Measurements from ENCODE around the gene EXOC3L2. TPM values are rescaled to one million over a fixed set of nuclear protein-coding genes. Genes with fewer than 3 reads are reported as not detected.
A peak's percentile ranks its signal among the peaks of the same experiment; 100 is the strongest.
"Not testable (repeated sequence)": the region's sequence is repeated elsewhere in the genome, so short reads cannot be mapped to it uniquely, and the experiment has no call there.

EXOC3L2 gene
- total RNA-seq, 1 experiment from 2014 or later: not detected

DNA sequence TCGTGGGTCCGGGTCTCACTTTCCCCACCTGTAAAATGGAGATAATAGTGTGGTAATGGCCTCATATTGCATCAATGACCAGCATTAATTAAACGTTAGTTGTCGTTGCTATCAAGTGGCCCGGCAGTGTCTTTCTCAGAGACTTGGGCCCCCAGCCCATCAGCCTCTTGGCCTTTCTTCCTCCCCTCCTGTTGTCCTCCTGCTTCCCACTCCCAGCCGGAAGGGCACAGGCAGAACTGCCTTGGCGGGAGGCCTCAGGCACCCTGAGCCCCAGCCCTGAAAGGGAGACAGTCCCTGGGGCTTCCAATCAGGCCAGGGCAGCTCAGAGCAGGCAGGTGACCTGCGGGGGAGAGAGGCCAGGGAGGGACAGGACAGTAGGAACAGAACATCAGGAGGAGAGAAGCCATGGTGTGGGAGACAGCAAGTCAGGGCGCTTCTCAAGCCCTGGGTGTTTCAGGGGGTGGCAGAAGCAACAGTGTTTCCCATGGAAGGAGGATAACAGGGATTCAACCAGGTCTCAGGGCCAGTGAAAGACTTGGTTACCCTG, 10.5 kb upstream of the EXOC3L2 start:
- DNase-seq (ENCODE audit: low read depth): no peak

DNA sequence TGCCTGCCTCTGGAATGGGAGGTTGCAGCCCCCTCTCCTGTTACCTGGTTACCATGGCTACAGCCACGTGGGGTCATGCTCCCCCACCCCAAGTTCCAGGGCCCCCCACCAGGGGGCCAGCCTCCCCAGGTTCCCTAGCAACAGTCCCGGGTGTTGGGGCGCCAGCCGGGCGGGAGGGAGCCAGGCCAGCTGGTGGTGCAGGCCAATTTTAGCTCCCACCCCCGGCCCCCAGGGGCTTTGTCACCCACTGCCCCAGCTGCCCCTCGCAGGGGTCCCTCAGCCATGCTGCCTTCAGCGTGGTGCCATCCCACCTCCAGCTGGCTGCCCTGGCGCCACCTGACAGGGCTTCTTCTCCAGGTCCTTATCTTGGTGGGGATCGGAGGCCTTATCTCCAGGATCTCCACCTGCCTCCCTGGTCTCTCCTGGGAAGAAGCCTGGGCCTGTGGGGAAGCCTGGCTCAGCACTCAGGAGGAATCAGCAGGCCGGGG, 8.9 kb upstream of the EXOC3L2 start:
- no peak for DNase-seq (ENCODE audit: low read depth)

DNA sequence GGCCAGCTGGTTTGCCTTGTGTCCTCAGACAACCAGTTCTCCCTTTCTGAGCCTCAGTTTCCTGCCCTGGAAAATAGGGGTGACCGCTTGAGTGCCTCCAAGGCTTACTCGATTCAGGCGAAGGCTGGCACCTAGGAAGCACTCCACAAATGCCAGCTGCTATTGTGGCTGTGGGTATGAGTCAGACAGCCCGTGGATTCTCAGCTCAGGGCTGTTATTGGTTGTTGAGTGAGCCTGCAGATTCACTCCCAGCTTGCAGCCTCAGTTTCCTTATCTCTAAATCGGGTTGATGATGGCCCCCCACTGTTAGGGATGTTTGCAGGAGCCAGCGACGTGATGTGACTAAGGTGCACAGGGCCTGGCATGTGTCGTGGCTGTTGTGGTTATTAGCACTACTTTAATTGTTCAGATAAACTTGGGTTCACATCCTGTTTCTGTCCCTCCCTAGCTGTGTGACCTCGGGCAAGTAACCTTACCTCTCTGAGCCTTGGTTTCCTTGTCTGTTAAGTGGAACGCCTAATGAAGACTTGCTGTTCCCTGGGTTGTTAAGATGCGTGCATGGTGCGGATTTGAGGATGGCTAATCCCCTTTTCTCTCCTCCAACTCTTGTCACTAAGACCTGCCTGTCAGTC, 8.3 kb upstream of the EXOC3L2 start:
- peak; percentile 57 for DNase-seq (ENCODE audit: low read depth)

DNA sequence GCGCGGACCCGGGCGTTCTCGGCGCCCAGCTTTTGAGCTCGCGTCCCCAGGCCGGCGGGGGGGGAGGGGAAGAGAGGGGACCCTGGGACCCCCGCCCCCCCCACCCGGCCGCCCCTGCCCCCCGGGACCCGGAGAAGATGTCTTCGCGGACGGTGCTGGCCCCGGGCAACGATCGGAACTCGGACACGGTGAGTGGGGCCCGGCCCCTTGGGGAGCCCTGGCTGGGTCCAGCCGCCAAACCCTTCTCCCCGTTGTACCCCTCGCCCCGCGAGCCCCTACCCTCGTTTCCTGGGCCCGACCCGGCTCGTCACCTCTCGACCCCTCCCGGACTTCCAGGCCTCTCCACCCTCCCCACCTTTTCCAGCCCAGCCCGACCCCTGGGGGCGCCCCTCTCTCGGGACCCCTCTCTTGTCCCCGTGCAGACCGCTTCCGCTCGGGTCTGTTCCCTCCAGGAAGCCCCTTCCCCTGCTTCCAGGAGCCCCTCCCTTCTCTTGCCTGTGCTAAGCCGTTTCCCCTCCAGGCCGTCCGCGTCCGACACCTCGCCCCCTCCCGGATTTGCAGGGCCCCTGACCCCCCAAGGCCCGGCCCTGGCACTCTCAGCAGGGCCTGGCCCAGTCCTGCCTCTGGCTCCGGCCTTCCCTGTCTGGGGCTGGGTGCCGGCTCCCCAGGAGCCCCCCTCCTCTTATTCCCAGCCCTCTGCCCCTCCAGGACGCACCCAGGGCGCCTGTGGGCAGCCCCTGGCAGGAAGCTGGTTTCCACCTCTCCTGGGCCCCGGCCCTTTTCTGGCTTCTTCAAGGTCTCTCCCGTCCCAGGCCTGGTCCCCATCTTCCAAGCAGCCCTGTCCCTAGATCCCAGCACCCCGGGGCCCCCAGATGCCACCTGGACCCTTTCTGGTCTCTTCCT, 6.5 kb upstream of the EXOC3L2 start:
- no peak for DNase-seq (ENCODE audit: low read depth)

DNA sequence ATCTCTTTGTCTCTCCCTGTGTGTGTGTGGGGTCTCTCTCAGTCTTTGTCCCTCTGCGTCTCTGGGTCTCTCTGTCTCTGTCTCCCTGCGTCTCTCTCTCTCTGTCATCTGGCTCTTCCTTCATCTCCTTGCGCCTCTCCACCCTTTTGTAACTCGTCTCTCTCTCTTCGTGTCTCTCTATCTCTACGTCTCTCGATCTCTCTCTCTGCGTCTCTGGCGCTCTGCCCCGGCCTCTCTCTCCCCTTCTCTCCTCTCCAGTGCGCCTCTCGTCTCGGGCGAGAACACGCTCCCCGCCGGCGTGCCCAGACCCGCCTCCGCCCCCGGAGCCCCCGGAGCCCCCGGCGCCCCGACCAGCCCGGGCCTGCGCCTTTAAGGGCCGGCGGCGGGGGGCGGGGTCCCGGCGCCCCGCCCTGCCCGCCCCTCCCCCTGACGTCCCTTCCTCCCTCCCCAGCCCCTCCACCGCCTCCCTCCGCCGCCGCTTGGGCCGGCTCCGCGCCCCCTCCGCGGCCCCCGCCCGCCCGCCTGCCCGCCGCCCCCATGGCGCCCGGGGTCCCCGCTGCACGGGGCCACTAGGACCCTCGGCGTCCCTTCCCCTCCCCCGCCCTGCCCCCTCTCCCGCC, 5.7 kb upstream of the EXOC3L2 start, which contains the start of gene MARK4:
MARK4 (plus strand) TSS at position 440 of the 620 bp plus-strand sequence. CDS start 318 bp downstream, outside the sequence.
- peak; percentile 32 for DNase-seq (ENCODE audit: low read depth)

DNA sequence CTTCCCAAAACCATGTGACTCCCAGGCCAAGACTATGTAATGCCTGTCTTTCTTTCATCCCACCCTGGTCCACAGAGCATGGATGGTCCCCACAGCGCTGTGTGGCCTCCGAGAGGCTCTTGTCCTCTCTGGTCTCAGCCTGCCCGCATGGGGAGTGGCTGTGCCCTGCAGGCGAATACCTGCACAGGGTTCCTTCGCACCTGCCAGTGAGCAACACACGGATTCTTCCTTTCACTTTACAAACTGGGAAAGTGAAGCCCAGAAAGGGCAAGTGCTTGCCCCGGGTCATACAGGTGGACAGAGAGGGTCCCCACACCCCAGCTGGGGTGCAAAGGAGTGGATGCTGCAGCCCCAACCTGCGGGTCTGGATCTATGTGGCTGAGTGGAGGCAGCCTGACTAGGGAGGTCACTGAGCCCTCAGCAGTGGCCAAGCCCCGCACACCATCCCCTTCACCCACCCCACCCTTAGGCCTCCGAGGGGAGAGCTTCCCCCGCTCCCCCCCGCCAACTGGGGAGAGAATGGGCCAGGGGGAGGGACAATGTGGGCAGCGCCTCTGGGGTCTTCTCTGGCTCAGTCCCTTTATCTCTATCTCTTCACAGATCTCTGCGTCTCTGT, 5.1 kb upstream of the EXOC3L2 start:
- no peak for DNase-seq (ENCODE audit: low read depth)

DNA sequence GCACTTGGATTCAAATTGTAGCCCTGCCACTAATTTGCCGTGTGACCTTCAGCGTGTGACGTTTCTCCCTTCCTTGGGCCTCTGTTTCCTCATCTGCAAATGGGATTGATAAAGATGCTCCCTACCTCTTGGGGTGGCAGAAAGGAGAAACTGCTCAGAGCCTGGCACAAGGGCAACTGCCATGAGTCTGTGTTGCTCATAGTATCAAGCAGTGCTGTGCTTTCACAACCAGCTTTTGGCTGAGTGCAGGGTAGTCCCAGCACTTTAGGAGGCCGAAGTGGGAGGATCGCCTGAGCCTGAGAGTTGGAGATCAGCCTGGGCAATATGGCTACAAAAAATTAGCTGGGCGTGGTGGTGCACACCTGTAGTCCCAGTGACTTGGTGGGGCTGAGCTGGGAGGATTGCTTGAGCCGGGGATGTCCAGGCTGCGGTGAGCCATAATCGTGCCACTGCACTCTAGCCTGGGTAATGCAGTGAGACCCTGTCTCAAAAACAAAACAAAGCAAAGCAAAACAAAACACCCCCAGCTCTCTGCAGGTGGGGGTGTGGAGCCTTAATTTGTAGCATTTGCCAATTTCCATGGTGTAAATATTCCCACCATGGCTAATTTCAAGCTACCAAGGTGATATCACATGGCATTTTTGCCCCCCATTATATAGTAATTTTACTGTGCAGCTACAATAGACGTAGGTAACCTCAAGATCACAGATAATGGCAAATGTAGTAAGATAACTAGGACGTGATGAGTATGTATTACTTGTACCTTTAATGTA, 4.2 kb upstream of the EXOC3L2 start:
- DNase-seq (ENCODE audit: low read depth): no peak

DNA sequence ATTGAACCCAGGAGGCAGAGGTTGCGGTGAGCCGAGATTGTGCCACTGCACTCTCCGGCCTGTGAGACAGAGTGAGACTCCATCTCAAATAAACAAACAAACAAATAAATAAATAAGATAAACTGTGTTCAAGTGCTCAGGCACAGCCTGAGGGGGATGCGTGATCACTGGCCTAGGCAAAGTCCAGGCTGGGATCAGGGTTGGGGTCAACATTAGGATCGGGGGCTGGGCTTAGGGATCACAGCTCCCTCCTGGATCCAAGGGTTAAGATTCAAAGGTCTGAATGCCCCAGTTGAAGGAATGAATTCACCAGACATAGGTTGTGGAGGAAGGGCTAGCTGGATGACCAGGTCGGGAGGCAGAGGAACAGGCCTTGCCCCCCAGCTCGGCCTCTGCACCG, 1.9 kb upstream of the EXOC3L2 start:
- no peak for DNase-seq (ENCODE audit: low read depth)

DNA sequence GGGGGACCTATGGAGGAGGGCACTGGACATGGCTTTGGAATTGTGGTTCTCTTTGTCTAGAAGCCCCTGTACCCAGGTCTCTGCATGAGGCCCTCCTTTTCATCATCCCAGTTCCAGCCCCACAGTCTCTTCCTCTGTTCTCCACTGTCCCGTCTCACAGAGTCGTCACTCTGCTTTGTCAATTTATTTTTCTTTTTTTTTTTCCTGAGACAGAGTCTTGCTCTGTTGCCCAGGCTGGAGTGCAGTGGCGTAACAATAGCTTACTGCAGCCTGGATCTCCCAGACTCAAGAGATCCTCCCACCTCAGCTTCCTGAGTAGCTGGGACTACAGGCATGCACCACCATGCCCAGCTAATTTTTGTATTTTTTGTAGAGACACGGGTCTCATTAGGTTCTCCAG, 619 bp upstream of the EXOC3L2 start:
- no peak for DNase-seq (ENCODE audit: low read depth)

DNA sequence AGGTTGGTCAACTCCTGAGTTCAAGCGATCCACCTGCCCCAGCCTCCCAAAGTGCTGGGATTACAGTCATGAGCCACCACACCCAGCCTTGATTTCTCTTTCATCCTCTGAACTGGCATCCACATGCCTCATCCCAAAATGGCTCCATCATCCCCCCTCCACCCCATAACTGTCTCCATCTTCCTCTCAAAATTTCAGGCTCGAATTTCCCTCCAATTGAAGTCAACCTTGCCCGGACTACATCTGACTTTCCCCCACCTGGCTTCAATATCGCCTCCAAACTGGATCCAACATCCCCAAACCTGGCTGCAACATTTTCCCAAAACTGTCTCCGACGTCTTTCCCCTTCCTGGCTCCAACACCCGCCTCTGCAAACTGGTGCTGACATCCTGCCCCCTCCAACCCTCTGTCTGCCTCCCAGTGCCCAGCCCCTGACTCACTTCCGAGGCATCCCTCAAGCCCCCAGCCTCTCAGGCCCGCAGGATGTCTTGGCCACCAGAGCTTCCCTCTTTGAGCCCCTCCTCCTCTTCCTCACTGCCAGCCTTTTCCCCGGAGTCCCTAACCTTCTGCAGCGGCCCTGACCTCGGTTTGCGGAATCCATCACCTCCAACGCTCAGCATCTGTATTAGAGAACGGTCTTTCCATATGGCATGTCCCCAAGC, 943 bp downstream of the EXOC3L2 start:
- no peak for DNase-seq (ENCODE audit: low read depth)

DNA sequence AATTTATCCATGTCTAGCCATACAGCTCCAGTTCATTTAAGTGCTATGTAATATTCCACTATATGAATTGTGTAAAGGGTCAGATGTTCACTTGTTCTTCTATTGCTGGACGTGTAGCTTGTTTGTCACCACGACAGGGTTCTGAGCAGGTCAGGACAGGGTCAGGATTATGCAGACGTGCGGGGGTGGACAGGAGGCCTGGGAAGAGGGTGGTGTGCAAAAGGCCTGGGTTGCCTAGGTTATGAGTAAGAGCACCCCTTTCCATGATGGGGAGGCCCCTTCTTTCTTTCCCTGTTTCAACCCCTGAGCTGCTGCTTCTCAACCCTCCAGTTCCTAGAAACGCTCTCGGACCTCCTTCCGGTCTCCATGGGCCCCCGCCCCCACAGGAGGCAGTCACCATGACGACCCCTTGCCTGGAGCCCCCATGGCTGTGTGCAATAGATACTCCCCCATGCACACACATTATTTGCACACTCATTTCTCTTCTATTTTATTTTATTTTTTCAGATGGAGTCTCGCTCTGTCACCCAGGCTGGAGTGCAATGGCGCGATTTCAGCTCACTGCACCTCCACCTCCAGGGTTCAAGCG, 2.0 kb downstream of the EXOC3L2 start:
- no peak for DNase-seq (ENCODE audit: low read depth)

DNA sequence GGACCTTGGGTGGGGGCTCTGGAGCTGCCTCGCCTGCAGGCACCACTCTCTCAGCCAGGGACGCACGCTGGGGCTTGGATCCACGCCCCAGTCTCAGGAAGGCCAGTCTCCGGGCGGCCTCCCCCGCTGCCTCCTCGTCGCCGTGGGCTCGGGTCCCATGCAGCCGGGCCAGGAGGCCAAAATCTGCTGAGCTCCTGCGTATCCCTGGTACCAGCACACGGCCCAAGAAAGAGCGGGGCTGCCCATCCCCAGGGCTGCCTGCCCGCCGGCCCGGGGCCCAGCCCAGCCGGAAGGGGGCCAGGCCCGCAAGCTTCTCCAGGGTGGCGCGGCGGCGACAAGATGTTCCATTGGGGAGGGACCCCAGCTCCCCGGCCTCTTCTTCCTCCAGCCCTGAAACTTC, 6.7 kb downstream of the EXOC3L2 start:
- DNase-seq (ENCODE audit: low read depth): no peak

DNA sequence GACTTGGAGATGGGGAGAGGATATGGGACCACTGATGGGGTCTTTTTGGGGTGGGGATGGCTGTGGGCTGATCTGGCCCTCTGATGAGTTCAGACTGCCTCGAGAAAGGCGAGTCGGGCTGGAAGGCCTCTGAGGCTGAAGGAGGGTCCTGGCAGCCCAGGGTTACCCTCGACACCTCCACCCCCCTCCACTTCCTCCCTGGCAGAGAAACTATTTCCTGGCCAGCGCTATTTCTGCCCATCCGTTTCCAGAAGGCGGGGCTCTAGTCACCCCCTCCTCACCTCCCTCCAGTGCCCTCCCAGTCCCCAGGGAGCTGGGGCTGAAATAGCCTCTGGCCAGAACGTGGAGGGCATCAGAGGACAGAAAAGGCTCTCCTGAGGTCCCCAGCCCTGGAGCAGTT, 9.7 kb downstream of the EXOC3L2 start:
- DNase-seq (ENCODE audit: low read depth): no peak

DNA sequence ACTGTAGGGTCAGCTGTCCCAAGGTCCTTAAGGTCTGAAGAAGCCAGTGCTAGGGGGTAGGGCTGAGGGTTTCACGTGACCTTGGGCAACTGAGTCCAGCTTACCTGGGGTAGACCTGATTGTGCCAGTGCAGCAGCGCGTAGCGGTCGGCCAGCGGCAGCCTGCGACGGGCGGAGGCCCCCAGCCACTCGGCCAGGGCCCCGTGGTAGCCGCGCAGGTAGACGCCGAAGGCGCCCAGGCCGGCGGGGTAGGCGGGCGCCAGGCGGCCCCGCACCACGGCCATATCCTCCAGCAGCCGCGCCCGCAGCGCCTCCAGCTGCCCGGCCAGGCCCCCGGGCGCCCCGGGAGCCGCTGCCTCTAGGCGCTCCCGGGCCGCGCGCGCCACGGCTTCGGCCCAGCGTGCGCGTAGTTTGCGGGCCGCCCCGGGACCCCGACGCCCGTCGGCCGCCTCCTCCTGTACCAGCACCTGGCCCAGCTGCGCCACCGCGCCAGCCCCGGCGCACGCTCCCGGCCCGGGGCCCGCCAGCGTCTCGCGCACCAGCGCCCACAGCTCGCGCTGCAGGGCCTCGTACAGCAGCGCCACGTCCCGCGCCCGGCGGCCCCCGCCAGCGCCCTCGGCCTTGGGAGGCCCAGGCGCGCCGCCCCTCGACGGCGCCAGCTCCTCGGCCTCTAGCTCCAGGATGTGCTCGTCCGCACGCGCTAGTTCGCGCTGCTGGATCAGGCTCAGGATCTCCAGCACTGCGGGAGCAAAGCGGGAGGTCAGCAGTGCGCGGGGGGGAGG, 10.9 kb downstream of the EXOC3L2 start:
- DNase-seq (ENCODE audit: low read depth): no peak

DNA sequence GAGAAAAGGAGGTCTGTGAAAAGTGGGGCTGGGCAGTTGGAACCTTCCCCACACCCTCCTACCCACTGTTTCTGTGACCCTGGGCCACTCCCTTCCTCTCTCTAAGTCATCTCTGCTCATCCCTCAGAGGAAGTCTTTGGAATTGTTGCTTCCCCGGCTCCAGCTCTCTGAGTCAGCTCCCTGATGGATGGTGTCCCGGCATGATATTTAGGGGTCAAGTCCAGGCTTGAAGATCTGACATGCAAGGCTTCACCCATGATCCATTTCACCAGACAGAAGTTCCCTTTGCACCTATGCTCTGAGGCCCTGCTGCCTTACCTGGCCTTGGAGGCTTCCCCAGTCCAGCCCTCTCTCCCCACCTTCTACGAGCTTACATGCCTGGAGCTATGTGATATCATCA, 13.3 kb downstream of the EXOC3L2 start:
- no peak for DNase-seq (ENCODE audit: low read depth)

DNA sequence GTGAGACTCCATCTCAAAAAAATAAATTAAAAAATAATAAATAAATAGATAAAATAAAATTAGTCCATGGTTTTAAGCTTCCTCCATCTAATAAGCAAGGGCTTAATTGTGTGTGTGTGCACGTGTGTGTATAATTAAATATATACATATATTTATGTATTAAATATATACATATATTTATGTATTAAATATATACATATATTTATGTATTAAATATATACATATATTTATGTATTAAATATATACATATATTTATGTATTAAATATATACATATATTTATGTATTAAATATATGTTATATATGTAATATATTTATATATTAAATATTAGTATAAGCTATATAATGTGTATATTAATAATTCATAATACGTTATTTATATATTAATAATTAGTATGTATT, 16.2 kb downstream of the EXOC3L2 start:
- DNase-seq (ENCODE audit: low read depth): not testable (repeated sequence)

DNA sequence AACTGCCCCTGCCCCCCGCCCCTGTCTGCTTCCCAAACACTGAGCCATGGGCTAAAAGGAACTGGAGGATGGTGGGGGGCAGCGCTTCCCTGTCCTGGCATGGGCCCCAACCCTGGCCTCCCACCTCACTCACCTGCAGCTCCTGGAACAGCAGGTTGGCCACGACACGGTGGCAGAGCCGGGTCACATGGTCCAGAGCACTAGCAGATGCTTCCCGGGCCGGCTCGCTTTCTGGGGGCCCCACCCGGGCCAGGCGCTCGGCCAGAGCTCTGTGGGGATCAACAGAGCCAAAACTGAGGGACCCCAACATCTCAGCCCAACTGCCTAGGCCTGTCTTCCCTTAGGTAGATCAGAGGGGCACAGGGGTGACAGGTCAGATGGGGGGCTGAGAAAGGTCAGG, 20.6 kb downstream of the EXOC3L2 start:
- no peak for DNase-seq (ENCODE audit: low read depth)

DNA sequence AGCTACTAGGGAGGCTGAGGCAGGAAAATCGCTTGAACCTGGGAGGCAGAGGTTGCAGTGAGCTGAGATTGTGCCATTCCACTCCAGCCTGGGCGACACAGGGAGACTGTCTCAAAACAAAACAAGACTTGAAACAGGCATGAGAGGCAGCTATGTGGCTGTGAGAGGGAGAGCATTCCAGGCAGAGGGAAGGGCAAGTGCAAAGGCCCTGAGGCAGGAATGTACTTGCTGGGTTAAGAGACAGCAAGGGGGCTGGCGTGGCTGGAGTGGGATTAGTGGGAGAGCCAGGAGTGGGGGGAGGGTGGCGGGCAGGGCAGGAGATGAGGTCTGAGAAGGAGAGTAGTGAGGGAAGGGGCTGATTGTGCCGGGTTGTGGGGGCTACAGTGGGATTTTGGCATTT, 21.3 kb downstream of the EXOC3L2 start:
- DNase-seq (ENCODE audit: low read depth): no peak

DNA sequence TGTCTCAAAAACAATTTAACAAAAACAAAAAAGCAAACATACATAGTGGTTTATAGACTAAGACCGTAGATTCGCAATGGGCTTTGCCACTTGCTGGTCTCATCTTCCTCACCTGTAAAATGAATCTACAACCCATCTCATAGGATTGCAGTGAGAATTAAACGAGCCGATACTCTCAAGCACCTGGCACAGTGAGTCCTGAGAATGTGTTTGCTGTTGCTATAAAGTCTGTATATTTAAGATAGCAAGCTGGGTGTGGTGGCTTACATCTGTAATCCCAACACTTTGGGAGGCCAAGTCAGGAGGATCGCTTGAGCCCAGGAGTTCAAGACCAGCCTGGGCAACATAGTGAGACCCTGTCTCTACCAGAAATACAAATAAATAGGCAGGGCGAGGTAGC, 22.5 kb downstream of the EXOC3L2 start:
- no peak for DNase-seq (ENCODE audit: low read depth)

Measured in M059J (cell line).